Stimulated activated effector memory CD8-positive, alpha-beta T cell treated with anti-CD3 and anti-CD28 coated beads, Interleukin-12 subunit alpha, Interleukin-12 subunit beta, amount 100 ng/mL, for 72 hours (primary cell): ENCODE data around the gene SP3.

Experiments used
- ATAC-seq: fragments of 150-1000 bp; cut with Tn5 transposase; 2 replicates; pipeline ENCODE4 v1.10.0; 2021
- DNase-seq, 2 donors: peaks; one replicate each; pipeline ENCODE4 v3.0.0; 2021 to 2022; ENCODE audit warnings: low spot score in 2 of 2
- H3K27ac Mint-ChIP-seq: one replicate; pipeline ENCODE4 v1.8.0; 2022; ENCODE audit warnings: mild to moderate bottlenecking, mixed read lengths
- H3K36me3 Mint-ChIP-seq: one replicate; pipeline ENCODE4 v1.8.0; 2022; ENCODE audit warnings: mild to moderate bottlenecking, mixed read lengths
- H3K4me1 Mint-ChIP-seq: one replicate; pipeline ENCODE4 v1.8.0; 2022; ENCODE audit warnings: mixed read lengths
- H3K4me3 Mint-ChIP-seq: one replicate; pipeline ENCODE4 v1.8.0; 2022; ENCODE audit warnings: mild to moderate bottlenecking, mixed read lengths
- H3K9me3 Mint-ChIP-seq: one replicate; pipeline ENCODE4 v1.8.0; 2022; ENCODE audit warnings: mixed read lengths

The SP3 gene

GRCh38 chr2:174002679-174003078, 37.5 kb upstream of the SP3 start:
- Mint-ChIP-seq H3K9me3 (no peaks in the 10 kb centered on the region), H3K36me3 (no peaks in the 10 kb centered on the region), H3K4me3 (no peak overlapping the region), H3K27ac (no peak overlapping the region), H3K4me1 (peaks cover 11% of the 10 kb centered on the region)
- ATAC-seq = no peak
- no peak for DNase-seq

GRCh38 chr2:174001107-174001506, 35.9 kb upstream of the SP3 start:
- no peak for ATAC-seq
- Mint-ChIP-seq H3K27ac (no peak overlapping the region), H3K36me3 (no peaks in the 10 kb centered on the region), H3K4me1 (peaks cover 16% of the 10 kb centered on the region), H3K4me3 (no peak overlapping the region), H3K9me3 (no peaks in the 10 kb centered on the region)
- no peak for DNase-seq

- ATAC-seq (no peak), DNase-seq (no peak)
- H3K36me3 Mint-ChIP-seq = no peaks in the 10 kb centered on the region
- H3K9me3 Mint-ChIP-seq = no peaks in the 10 kb centered on the region
- H3K4me1 Mint-ChIP-seq = peaks cover 8% of the 10 kb centered on the region
- no peak overlapping the region for H3K4me3 Mint-ChIP-seq
- H3K27ac Mint-ChIP-seq = no peak overlapping the region
Measured at GRCh38 chr2:173999724-174000123, 34.6 kb upstream of the SP3 start.

- Mint-ChIP-seq H3K4me3 (no peak overlapping the region), H3K9me3 (no peaks in the 10 kb centered on the region), H3K4me1 (peaks cover 5% of the 10 kb centered on the region), H3K27ac (peak overlapping the region; percentile 58), H3K36me3 (no peaks in the 10 kb centered on the region)
- DNase-seq = no peak
- ATAC-seq = no peak
Measured at GRCh38 chr2:173999272-173999671, 34.1 kb upstream of the SP3 start.

GRCh38 chr2:173998386-173998785, 33.2 kb upstream of the SP3 start:
- H3K27ac Mint-ChIP-seq = peak overlapping the region; percentile 58
- H3K36me3 Mint-ChIP-seq = no peaks in the 10 kb centered on the region
- DNase-seq = no peak

GRCh38 chr2:173997753-173998152, 32.6 kb upstream of the SP3 start:
- Mint-ChIP-seq H3K27ac (no peak overlapping the region), H3K4me1 (peaks cover 5% of the 10 kb centered on the region), H3K36me3 (no peaks in the 10 kb centered on the region), H3K4me3 (no peak overlapping the region), H3K9me3 (no peaks in the 10 kb centered on the region)
- ATAC-seq (no peak), DNase-seq (no peak)

More at GRCh38 chr2:173998386-173998785, 33.2 kb upstream of the SP3 start:
- no peak overlapping the region for H3K4me3 Mint-ChIP-seq
- H3K4me1 Mint-ChIP-seq = peaks cover 5% of the 10 kb centered on the region
- no peaks in the 10 kb centered on the region for H3K9me3 Mint-ChIP-seq
- no peak for ATAC-seq

- ATAC-seq (no peak), DNase-seq (no peak)
- Mint-ChIP-seq H3K4me3 (no peak overlapping the region), H3K9me3 (no peaks in the 10 kb centered on the region), H3K36me3 (no peaks in the 10 kb centered on the region), H3K27ac (no peak overlapping the region), H3K4me1 (peaks cover 5% of the 10 kb centered on the region)
Measured at GRCh38 chr2:173997269-173997668, 32.1 kb upstream of the SP3 start.

- ATAC-seq = no peak
- Mint-ChIP-seq H3K4me3 (no peak overlapping the region), H3K36me3 (no peaks in the 10 kb centered on the region), H3K27ac (no peak overlapping the region), H3K9me3 (no peaks in the 10 kb centered on the region), H3K4me1 (peaks cover 5% of the 10 kb centered on the region)
- DNase-seq = no peak
Measured at GRCh38 chr2:173996766-173997165, 31.6 kb upstream of the SP3 start.

- no peak overlapping the region for H3K4me3 Mint-ChIP-seq
- H3K27ac Mint-ChIP-seq = no peak overlapping the region
- H3K4me1 Mint-ChIP-seq = peaks cover 5% of the 10 kb centered on the region
- no peaks in the 10 kb centered on the region for H3K9me3 Mint-ChIP-seq
- DNase-seq = no peak
- no peaks in the 10 kb centered on the region for H3K36me3 Mint-ChIP-seq
- ATAC-seq = no peak
Measured at GRCh38 chr2:173993459-173993858, 28.3 kb upstream of the SP3 start.

GRCh38 chr2:173991856-173992588, 26.8 kb upstream of the SP3 start:
- H3K4me3 Mint-ChIP-seq = no peak overlapping the region
- H3K4me1 Mint-ChIP-seq = peaks cover 5% of the 10 kb centered on the region
- no peak for ATAC-seq
- H3K27ac Mint-ChIP-seq = no peak overlapping the region
- H3K36me3 Mint-ChIP-seq = no peaks in the 10 kb centered on the region
- no peaks in the 10 kb centered on the region for H3K9me3 Mint-ChIP-seq
- no peak for DNase-seq

- H3K27ac Mint-ChIP-seq = no peak overlapping the region
- H3K4me3 Mint-ChIP-seq = no peak overlapping the region
- H3K36me3 Mint-ChIP-seq = no peaks in the 10 kb centered on the region
- peaks cover under 1% of the 10 kb centered on the region for H3K4me1 Mint-ChIP-seq
- no peak for DNase-seq
- ATAC-seq = no peak
- H3K9me3 Mint-ChIP-seq = no peaks in the 10 kb centered on the region
Measured at GRCh38 chr2:173990970-173991819, 26.0 kb upstream of the SP3 start.

- Mint-ChIP-seq H3K4me1 (no peaks in the 10 kb centered on the region), H3K36me3 (no peaks in the 10 kb centered on the region), H3K27ac (no peak overlapping the region), H3K9me3 (no peaks in the 10 kb centered on the region), H3K4me3 (no peak overlapping the region)
- ATAC-seq (no peak), DNase-seq (no peak)
Measured at GRCh38 chr2:173990245-173990644, 25.1 kb upstream of the SP3 start.

- no peak overlapping the region for H3K27ac Mint-ChIP-seq
- no peaks in the 10 kb centered on the region for H3K36me3 Mint-ChIP-seq
- H3K4me3 Mint-ChIP-seq = no peak overlapping the region
- DNase-seq (no peak), ATAC-seq (no peak)
- no peaks in the 10 kb centered on the region for H3K9me3 Mint-ChIP-seq
- no peaks in the 10 kb centered on the region for H3K4me1 Mint-ChIP-seq
Measured at GRCh38 chr2:173989884-173990215, 24.7 kb upstream of the SP3 start.

GRCh38 chr2:173989160-173989883, 24.1 kb upstream of the SP3 start:
- H3K9me3 Mint-ChIP-seq = no peaks in the 10 kb centered on the region
- DNase-seq = no peak
- H3K27ac Mint-ChIP-seq = no peak overlapping the region
- no peak overlapping the region for H3K4me3 Mint-ChIP-seq
- H3K4me1 Mint-ChIP-seq = no peaks in the 10 kb centered on the region
- no peak for ATAC-seq
- H3K36me3 Mint-ChIP-seq = no peaks in the 10 kb centered on the region

- H3K36me3 Mint-ChIP-seq = no peaks in the 10 kb centered on the region
- ATAC-seq = no peak
- H3K4me1 Mint-ChIP-seq = no peaks in the 10 kb centered on the region
- no peak overlapping the region for H3K4me3 Mint-ChIP-seq
- no peak for DNase-seq
- no peak overlapping the region for H3K27ac Mint-ChIP-seq
- no peaks in the 10 kb centered on the region for H3K9me3 Mint-ChIP-seq
Measured at GRCh38 chr2:173986805-173987204, 21.6 kb upstream of the SP3 start.

- Mint-ChIP-seq H3K27ac (no peak overlapping the region), H3K4me1 (no peaks in the 10 kb centered on the region), H3K4me3 (no peak overlapping the region), H3K36me3 (no peaks in the 10 kb centered on the region), H3K9me3 (no peaks in the 10 kb centered on the region)
- ATAC-seq (no peak), DNase-seq (no peak)
Measured at GRCh38 chr2:173985605-173985992, 20.4 kb upstream of the SP3 start.
